WTC11 (cell line): ENCODE data around the gene SBNO2. TPM values are rescaled to one million over a fixed set of nuclear protein-coding genes. Genes with fewer than 3 reads are reported as not detected.

ENCODE experiments used
- ATAC-seq: fragments of 200-7000 bp; cut with Tn5 transposase; 2 replicates; pipeline ENCODE4 v1.10.0; 2021; ENCODE audit warnings: mild to moderate bottlenecking, moderate library complexity
- Bru-seq: library from RNA; stranded (reverse); fragments of 400-500 nt; gene quantifications from one replicate; lab custom pipeline; 2021; lab: Mats Ljungman, UMichigan
- CTCF ChIA-PET: fragments of 300-600 bp; sonication (Branson Sonifier 250); formaldehyde crosslinking; loops from one replicate; lab custom pipeline; 2021; ENCODE audit warnings: antibody characterized with exemption; lab: Charles Lee
- POLR2A ChIA-PET: fragments of 350-600 bp; sonication (Branson Sonifier 250); formaldehyde crosslinking; loops from one replicate; lab custom pipeline; 2021; ENCODE audit warnings: antibody characterized with exemption; lab: Charles Lee
- DNase-seq: peaks from one replicate; pipeline ENCODE4 v3.0.0; 2021; ENCODE audit warnings: low spot score
- H3K27ac Mint-ChIP-seq: 2 replicates; pipeline ENCODE4 v1.8.0; 2021; ENCODE audit warnings: mixed read lengths
- H3K27me3 Mint-ChIP-seq: 2 replicates; pipeline ENCODE4 v1.8.0; 2021; ENCODE audit warnings: low read depth, mild to moderate bottlenecking, moderate library complexity, mixed read lengths
- H3K36me3 Mint-ChIP-seq: 2 replicates; pipeline ENCODE4 v1.8.0; 2021; ENCODE audit warnings: mixed read lengths
- H3K4me1 Mint-ChIP-seq: 2 replicates; pipeline ENCODE4 v1.8.0; 2022; ENCODE audit warnings: mixed read lengths
- H3K4me3 Mint-ChIP-seq: 2 replicates; pipeline ENCODE4 v1.8.0; 2021; ENCODE audit warnings: mild to moderate bottlenecking, moderate library complexity, mixed read lengths
- H3K9me3 Mint-ChIP-seq: 2 replicates; pipeline ENCODE4 v1.8.0; 2021; ENCODE audit warnings: mixed read lengths
- E2F5 ChIP-seq: sonication (generic); formaldehyde crosslinking; IDR thresholded peaks from 2 replicates; pipeline ENCODE4 v1.8.1; 2022; ENCODE audit warnings: mild to moderate bottlenecking, moderate library complexity, missing genetic modification reagents
- FOXK1 ChIP-seq: sonication (generic); formaldehyde crosslinking; IDR thresholded peaks from 2 replicates; pipeline ENCODE4 v1.8.0; 2022; ENCODE audit warnings: mild to moderate bottlenecking, moderate library complexity, missing genetic modification reagents
- FOXP4 ChIP-seq: sonication (generic); formaldehyde crosslinking; IDR thresholded peaks from 2 replicates; pipeline ENCODE4 v1.8.0; 2022; ENCODE audit warnings: mild to moderate bottlenecking, missing genetic modification reagents
- GABPB1 ChIP-seq: sonication (generic); formaldehyde crosslinking; IDR thresholded peaks from 2 replicates; pipeline ENCODE4 v1.8.1; 2023; ENCODE audit warnings: mild to moderate bottlenecking, missing genetic modification reagents
- GRHL2 ChIP-seq: fragments of 250-450 bp; sonication (Bioruptor Pico); IDR thresholded peaks from 2 replicates; pipeline ENCODE4 v1.8.0; 2022; ENCODE audit warnings: mild to moderate bottlenecking, moderate library complexity; ENCODE audit not compliant: insufficient replicate concordance, severe bottlenecking
- GTF2I ChIP-seq: fragments of 250-450 bp; sonication (Bioruptor Pico); conservative IDR thresholded peaks from 2 replicates; pipeline ENCODE4 v1.4.0; 2021; ENCODE audit warnings: mild to moderate bottlenecking
- HMGXB4 ChIP-seq: sonication (generic); formaldehyde crosslinking; IDR thresholded peaks from 2 replicates; pipeline ENCODE4 v1.8.1; 2023; ENCODE audit warnings: mild to moderate bottlenecking, moderate library complexity, missing genetic modification reagents
- MAX ChIP-seq: sonication (generic); formaldehyde crosslinking; IDR thresholded peaks from 2 replicates; pipeline ENCODE4 v1.8.0; 2022; ENCODE audit warnings: mild to moderate bottlenecking, missing genetic modification reagents
- NFE2L1 ChIP-seq: sonication (generic); formaldehyde crosslinking; IDR thresholded peaks from 2 replicates; pipeline ENCODE4 v1.8.1; 2023; ENCODE audit warnings: missing genetic modification reagents
- OVOL2 ChIP-seq: fragments of 250-450 bp; sonication (Bioruptor Pico); IDR thresholded peaks from 2 replicates; pipeline ENCODE4 v1.9.0; 2021; ENCODE audit warnings: mild to moderate bottlenecking, borderline replicate concordance
- RORB ChIP-seq: fragments of 250-450 bp; sonication (Bioruptor Pico); IDR thresholded peaks from 2 replicates; pipeline ENCODE4 v1.9.0; 2021; ENCODE audit warnings: mild to moderate bottlenecking
- SMAD3 ChIP-seq: sonication (generic); formaldehyde crosslinking; IDR thresholded peaks from 2 replicates; pipeline ENCODE4 v1.8.0; 2022; ENCODE audit warnings: missing genetic modification reagents, mild to moderate bottlenecking, borderline replicate concordance
- SMAD4 ChIP-seq: sonication (generic); formaldehyde crosslinking; IDR thresholded peaks from 2 replicates; pipeline ENCODE4 v1.8.0; 2022; ENCODE audit warnings: mild to moderate bottlenecking, missing genetic modification reagents
- SOX15 ChIP-seq: fragments of 250-450 bp; sonication (Bioruptor Pico); IDR thresholded peaks from 2 replicates; pipeline ENCODE4 v1.9.0; 2021; ENCODE audit warnings: mild to moderate bottlenecking
- STAT6 ChIP-seq: sonication (generic); formaldehyde crosslinking; conservative IDR thresholded peaks from 2 replicates; pipeline ENCODE4 v1.8.1; 2023; ENCODE audit warnings: mild to moderate bottlenecking, low read depth, missing genetic modification reagents, moderate library complexity
- TEAD1 ChIP-seq: sonication (generic); formaldehyde crosslinking; IDR thresholded peaks from 2 replicates; pipeline ENCODE4 v1.8.0; 2022; ENCODE audit warnings: mild to moderate bottlenecking, missing genetic modification reagents
- USF2 ChIP-seq: sonication (generic); formaldehyde crosslinking; IDR thresholded peaks from 2 replicates; pipeline ENCODE4 v1.8.1; 2023; ENCODE audit warnings: mild to moderate bottlenecking, missing genetic modification reagents, moderate library complexity
- ZNF532 ChIP-seq: fragments of 250-450 bp; sonication (Bioruptor Pico); IDR thresholded peaks from 2 replicates; pipeline ENCODE4 v1.9.0; 2021; ENCODE audit warnings: mild to moderate bottlenecking, borderline replicate concordance
- long read RNA-seq, 3 experiments: library from RNA in 1 of 3; library from capped mRNA in 1 of 3; library from polyadenylated mRNA in 1 of 3; unstranded in 2 of 3; stranded (forward) in 1 of 3; transcript quantifications; one replicate each; pipeline ENCODE4 v2.0.0, GENCODE V29; 2021
- total RNA-seq: library from RNA; stranded (reverse); gene quantifications from 3 replicates; pipeline ENCODE4 v1.2.3, GENCODE V29; 2021

Gene SBNO2
- total RNA-seq (40.7 to 57.3 TPM (median 48.0 TPM) in 3 replicates), Bru-seq, nascent RNA (percentile 40 among the genes with signal in this experiment)
- long read RNA-seq, experiment 1, full-length matches to known transcripts = 21 of 49 reads
- long read RNA-seq, experiment 1, partial matches to known transcripts = 13 of 49 reads
- long read RNA-seq, experiment 1, other reads (novel, unspliced or antisense) = 15 of 49 reads
- long read RNA-seq, experiment 2, full-length matches to known transcripts = 4 of 45 reads
- long read RNA-seq, experiment 2, partial matches to known transcripts = 30 of 45 reads
- long read RNA-seq, experiment 2, other reads (novel, unspliced or antisense) = 11 of 45 reads
- long read RNA-seq, experiment 3, partial matches to known transcripts = 0 of 5 reads
- long read RNA-seq, experiment 3, other reads (novel, unspliced or antisense) = 5 of 5 reads

GRCh38 chr19:1173845-1174809 lies at the start of gene SBNO2:
Gene SBNO2 (minus strand): TSS chr19:1174268. CDS start chr19:1154276, 19,992 bp downstream.
- H3K9me3 Mint-ChIP-seq = no peaks in the 10 kb centered on the region
- DNase-seq (peak; percentile 96), ATAC-seq (peak; percentile 67)
- peak within 1 kb of the TSS; percentile 89 for H3K27ac Mint-ChIP-seq
- peak within 1 kb of the TSS; percentile 85 for H3K4me3 Mint-ChIP-seq
- peaks cover 22% of the 10 kb centered on the region for H3K4me1 Mint-ChIP-seq
- no peaks in the 10 kb centered on the region for H3K27me3 Mint-ChIP-seq
- no peaks in the 10 kb centered on the region; the same call in 1 of the 2 replicates for H3K36me3 Mint-ChIP-seq
- ChIA-PET CTCF (interaction anchor here (0.6 to 1.1 kb wide), 4 partner anchors 43 to 92 kb away, joined by 3 to 4 read pairs (median 3); no protein-coding TSS in a partner anchor), POLR2A (no interaction called here)
- TF ChIP-seq FOXK1 (CRISPR knock-in tag) (peak; percentile 55; the same call in 1 of the 2 replicates), MAX (CRISPR knock-in tag) (peak; percentile 63), ZNF532 (no peak), USF2 (CRISPR knock-in tag) (peak; percentile 80), STAT6 (CRISPR knock-in tag) (no peak), OVOL2 (no peak), GRHL2 (CRISPR knock-in tag) (no peak), E2F5 (0 out of 2 replicates have a peak, but pooled peaks have one; percentile 63), GTF2I (CRISPR knock-in tag) (no peak), GABPB1 (CRISPR knock-in tag) (peak; percentile 69), HMGXB4 (CRISPR knock-in tag) (0 out of 2 replicates have a peak, but pooled peaks have one; percentile 37), SMAD3 (0 out of 2 replicates have a peak, but pooled peaks have one; percentile 47), SOX15 (no peak), FOXP4 (CRISPR knock-in tag) (peak; percentile 65; the same call in 1 of the 2 replicates), RORB (CRISPR knock-in tag) (no peak), SMAD4 (CRISPR knock-in tag) (no peak), NFE2L1 (CRISPR knock-in tag) (0 out of 2 replicates have a peak, but pooled peaks have one; percentile 32), TEAD1 (CRISPR knock-in tag) (0 out of 2 replicates have a peak, but pooled peaks have one; percentile 24)
